Non-pigmented ciliary epithelial cell (primary cell): ENCODE data around the gene PDCD2L.
"Not testable (repeated sequence)": the region's sequence is repeated elsewhere in the genome, so short reads cannot be mapped to it uniquely, and the experiment has no call there.

Experiments
- DNase-seq: peaks from one replicate; pipeline ENCODE4 v3.0.0-alpha.2; 2010; ENCODE audit warnings: low read depth

The PDCD2L gene

GRCh38 chr19:34404109-34404909 is at the start of gene PDCD2L:
PDCD2L (plus strand) TSS chr19:34404399; CDS start chr19:34404431, 32 bp downstream.
- DNase-seq, result peak; percentile 46

- DNase-seq, result no peak
Measured at GRCh38 chr19:34355201-34355600, 49.0 kb upstream of the PDCD2L start.

- no peak for DNase-seq
Measured at GRCh38 chr19:34356875-34357274, 47.3 kb upstream of the PDCD2L start.

- no peak for DNase-seq
Measured at GRCh38 chr19:34357431-34357830, 46.8 kb upstream of the PDCD2L start.

- DNase-seq, result peak; percentile 89
Measured at GRCh38 chr19:34359140-34359953, 44.9 kb upstream of the PDCD2L start.

- DNase-seq, result no peak
Measured at GRCh38 chr19:34359954-34360315, 44.3 kb upstream of the PDCD2L start.

GRCh38 chr19:34360354-34360909 is 43.8 kb upstream of the PDCD2L start:
- no peak for DNase-seq

- no peak for DNase-seq
Measured at GRCh38 chr19:34362679-34363069, 41.5 kb upstream of the PDCD2L start.

- no peak for DNase-seq
Measured at GRCh38 chr19:34363094-34363493, 41.1 kb upstream of the PDCD2L start.

- DNase-seq, result no peak
Measured at GRCh38 chr19:34363930-34364329, 40.3 kb upstream of the PDCD2L start.

GRCh38 chr19:34364462-34364829 is 39.8 kb upstream of the PDCD2L start:
- DNase-seq, result no peak

GRCh38 chr19:34364830-34365462 is 39.3 kb upstream of the PDCD2L start, which contains the start of gene GPI:
GPI (plus strand) TSS chr19:34365196; CDS start chr19:34365267, 71 bp downstream.
- no peak for DNase-seq

GRCh38 chr19:34365463-34366401 is 38.5 kb upstream of the PDCD2L start:
- DNase-seq, result no peak

- no peak for DNase-seq
Measured at GRCh38 chr19:34366738-34367623, 37.2 kb upstream of the PDCD2L start.

- no peak for DNase-seq
Measured at GRCh38 chr19:34367624-34367957, 36.6 kb upstream of the PDCD2L start.

GRCh38 chr19:34368338-34368737 is 35.9 kb upstream of the PDCD2L start:
- no peak for DNase-seq

GRCh38 chr19:34369166-34369565 is 35.0 kb upstream of the PDCD2L start:
- DNase-seq, result not testable (repeated sequence)

GRCh38 chr19:34370117-34370516 is 34.1 kb upstream of the PDCD2L start:
- no peak for DNase-seq

GRCh38 chr19:34370983-34371382 is 33.2 kb upstream of the PDCD2L start:
- DNase-seq, result no peak

GRCh38 chr19:34373601-34374288 is 30.5 kb upstream of the PDCD2L start:
- no peak for DNase-seq
